ENCODE measurements around the gene TIPARP. TPM values are rescaled to one million over a fixed set of nuclear protein-coding genes. Genes with fewer than 3 reads are reported as not detected.

Gene TIPARP
- polyA plus RNA-seq, 2 donors: 22.6 to 33.8 TPM

DNA sequence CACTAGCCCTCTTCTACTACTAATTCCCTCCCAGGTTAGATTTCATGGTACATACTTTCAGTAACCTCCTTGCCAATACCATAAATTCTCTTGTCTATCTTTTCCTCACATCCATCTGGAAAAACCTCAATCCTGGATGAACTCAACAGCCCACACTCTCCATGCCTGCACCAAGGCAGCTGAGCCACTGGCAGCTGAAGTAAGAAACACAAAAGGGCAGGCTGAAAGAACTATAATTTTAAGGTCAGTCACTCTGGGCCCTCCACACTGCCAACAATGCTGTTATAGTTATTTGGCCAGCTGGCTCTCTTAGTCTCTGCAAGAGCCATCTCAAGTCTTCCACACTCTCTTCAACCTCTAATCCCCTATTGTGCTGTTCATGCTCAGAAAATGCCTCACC, 15.1 kb upstream of the TIPARP start:
- no peaks in the 10 kb centered on the region for H3K27me3 ChIP-seq (ENCODE audit: control insufficient read depth in 1 of 2, insufficient read depth in 2 of 2, low read length in 2 of 2)
- no peaks in the 10 kb centered on the region for H3K4me1 ChIP-seq (ENCODE audit: control insufficient read depth in 2 of 2, insufficient read depth in 2 of 2, low read length in 1 of 2)
- no peak overlapping the region for H3K27ac ChIP-seq (ENCODE audit: low read depth in 2 of 2, low read length in 1 of 2)
- H3K9me3 ChIP-seq (ENCODE audit: control insufficient read depth in 2 of 2, insufficient read depth in 1 of 2, low read depth in 1 of 2, low read length in 1 of 2): peaks cover 0 to 2% of the 10 kb centered on the region in 2 donors
- no peak overlapping the region for H3K4me3 ChIP-seq (ENCODE audit: low read depth in 1 of 2, low read length in 2 of 2)
- no peaks in the 10 kb centered on the region for H3K36me3 ChIP-seq (ENCODE audit: control insufficient read depth in 2 of 2, insufficient read depth in 2 of 2, low read length in 1 of 2)

DNA sequence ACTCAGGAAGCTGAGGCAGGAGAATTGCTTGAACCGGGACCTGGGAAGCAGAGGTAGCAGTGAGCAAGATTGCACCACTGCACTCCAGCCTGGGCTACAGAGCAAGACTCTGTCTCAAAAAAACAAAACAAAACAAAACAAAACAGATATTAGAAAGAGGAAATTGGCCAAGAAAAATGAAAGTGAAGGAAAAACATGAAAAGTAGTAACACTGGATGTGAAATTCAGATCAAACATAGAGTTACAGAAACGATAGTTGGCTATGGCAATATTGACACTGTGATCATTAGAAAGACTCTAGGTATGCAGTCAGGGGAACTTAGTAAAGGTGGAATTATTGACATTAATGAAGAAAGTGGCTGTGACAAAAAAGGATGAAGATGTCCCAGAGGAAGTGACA, 13.2 kb upstream of the TIPARP start:
- Histone ChIP-seq H3K4me3 (ENCODE audit: low read depth in 1 of 2, low read length in 2 of 2) (no peak overlapping the region), H3K27me3 (ENCODE audit: control insufficient read depth in 1 of 2, insufficient read depth in 2 of 2, low read length in 2 of 2) (no peaks in the 10 kb centered on the region), H3K36me3 (ENCODE audit: control insufficient read depth in 2 of 2, insufficient read depth in 2 of 2, low read length in 1 of 2) (no peaks in the 10 kb centered on the region), H3K9me3 (ENCODE audit: control insufficient read depth in 2 of 2, insufficient read depth in 1 of 2, low read depth in 1 of 2, low read length in 1 of 2) (peaks cover 0 to 2% of the 10 kb centered on the region in 2 donors), H3K27ac (ENCODE audit: low read depth in 2 of 2, low read length in 1 of 2) (no peak overlapping the region), H3K4me1 (ENCODE audit: control insufficient read depth in 2 of 2, insufficient read depth in 2 of 2, low read length in 1 of 2) (no peaks in the 10 kb centered on the region)
- 70 to 75% methylated on average over 2 of the region's 2 CpGs for WGBS, 2 donors

DNA sequence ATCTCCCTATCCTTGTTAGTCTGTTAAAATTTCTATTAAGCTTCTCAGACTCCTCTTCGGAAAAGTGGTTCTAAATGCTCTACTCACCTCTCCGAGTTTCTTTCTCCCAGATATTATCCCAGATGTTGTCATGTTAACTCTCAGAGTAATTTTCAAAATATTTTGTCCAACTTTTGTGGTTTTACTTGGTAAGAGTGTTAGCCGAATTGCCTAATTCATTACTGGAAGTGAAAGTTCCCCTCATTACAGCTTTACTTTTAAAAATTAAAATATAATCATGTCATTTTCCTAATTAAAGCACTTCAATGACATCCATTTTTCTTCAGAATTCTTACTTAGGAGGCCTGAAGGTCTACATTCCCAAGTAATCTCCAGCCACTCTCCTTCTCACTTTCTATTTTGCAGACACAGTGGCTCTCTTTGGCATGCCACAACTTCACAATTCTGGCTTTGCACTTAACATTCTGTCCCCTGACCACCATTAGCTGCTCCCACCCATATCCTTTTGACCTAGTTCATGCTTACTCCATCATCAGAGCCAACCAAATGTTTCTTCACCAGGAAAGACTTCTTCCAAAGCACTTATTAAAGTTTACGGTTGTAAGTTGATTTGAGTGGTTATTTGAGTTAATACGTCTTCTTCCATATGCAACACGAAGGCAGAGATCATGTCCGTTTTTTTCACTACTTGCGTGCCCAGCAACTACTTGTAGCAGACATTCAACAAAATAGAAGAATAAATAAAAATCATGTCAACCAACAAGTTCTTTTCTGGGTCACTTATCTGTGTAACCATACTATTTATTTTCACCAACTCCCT, 10.2 kb upstream of the TIPARP start:
- no peaks in the 10 kb centered on the region for H3K36me3 ChIP-seq (ENCODE audit: control insufficient read depth in 2 of 2, insufficient read depth in 2 of 2, low read length in 1 of 2)
- 77 to 82% methylated on average over 8 of the region's 8 CpGs for WGBS, 2 donors
- H3K4me1 ChIP-seq (ENCODE audit: control insufficient read depth in 2 of 2, insufficient read depth in 2 of 2, low read length in 1 of 2): no peaks in the 10 kb centered on the region
- H3K4me3 ChIP-seq (ENCODE audit: low read depth in 1 of 2, low read length in 2 of 2): no peak overlapping the region
- no peaks in the 10 kb centered on the region for H3K27me3 ChIP-seq (ENCODE audit: control insufficient read depth in 1 of 2, insufficient read depth in 2 of 2, low read length in 2 of 2)
- no peak overlapping the region for H3K27ac ChIP-seq (ENCODE audit: low read depth in 2 of 2, low read length in 1 of 2)
- no peaks in the 10 kb centered on the region for H3K9me3 ChIP-seq (ENCODE audit: control insufficient read depth in 2 of 2, insufficient read depth in 1 of 2, low read depth in 1 of 2, low read length in 1 of 2)

DNA sequence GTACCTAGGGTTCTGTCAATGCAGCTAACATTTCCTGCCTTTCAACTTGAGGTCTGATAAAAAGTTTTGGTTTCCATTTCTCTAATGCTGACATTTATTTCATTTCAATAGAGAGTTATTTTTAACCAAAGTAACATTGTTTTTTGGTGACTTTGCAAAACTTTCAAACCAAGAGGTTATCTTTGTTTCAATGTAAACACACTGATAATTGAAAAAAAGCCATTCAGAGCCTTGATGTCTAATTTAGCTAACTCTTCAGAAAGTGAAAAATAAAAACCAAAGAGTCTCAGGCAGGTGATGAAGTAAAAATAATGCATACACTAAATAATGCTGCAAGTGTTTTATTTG, 9.6 kb upstream of the TIPARP start:
- Histone ChIP-seq H3K4me3 (ENCODE audit: low read depth in 1 of 2, low read length in 2 of 2) (no peak overlapping the region), H3K9me3 (ENCODE audit: control insufficient read depth in 2 of 2, insufficient read depth in 1 of 2, low read depth in 1 of 2, low read length in 1 of 2) (no peaks in the 10 kb centered on the region), H3K27ac (ENCODE audit: low read depth in 2 of 2, low read length in 1 of 2) (no peak overlapping the region), H3K27me3 (ENCODE audit: control insufficient read depth in 1 of 2, insufficient read depth in 2 of 2, low read length in 2 of 2) (no peaks in the 10 kb centered on the region), H3K36me3 (ENCODE audit: control insufficient read depth in 2 of 2, insufficient read depth in 2 of 2, low read length in 1 of 2) (no peaks in the 10 kb centered on the region), H3K4me1 (ENCODE audit: control insufficient read depth in 2 of 2, insufficient read depth in 2 of 2, low read length in 1 of 2) (no peaks in the 10 kb centered on the region)

DNA sequence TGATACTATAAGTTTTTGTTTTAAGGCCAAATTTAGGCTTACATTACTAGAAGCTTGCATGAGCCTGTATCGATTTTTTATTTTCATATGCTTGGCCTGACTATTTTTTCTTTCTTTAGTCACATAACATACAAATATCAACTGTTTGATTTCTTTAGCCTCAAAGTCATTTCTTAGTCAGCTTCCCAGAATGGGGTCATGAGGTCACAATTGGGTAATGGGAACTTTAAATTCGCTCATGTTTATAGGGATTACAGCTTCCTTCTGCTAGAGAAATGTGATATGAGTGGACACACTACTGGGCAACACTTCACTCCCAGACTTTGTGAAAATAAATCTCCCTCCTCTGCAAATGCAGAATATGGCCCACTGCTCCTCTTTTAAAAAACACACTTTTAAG, 9.1 kb upstream of the TIPARP start:
- Histone ChIP-seq H3K4me1 (ENCODE audit: control insufficient read depth in 2 of 2, insufficient read depth in 2 of 2, low read length in 1 of 2) (no peaks in the 10 kb centered on the region), H3K4me3 (ENCODE audit: low read depth in 1 of 2, low read length in 2 of 2) (no peak overlapping the region), H3K9me3 (ENCODE audit: control insufficient read depth in 2 of 2, insufficient read depth in 1 of 2, low read depth in 1 of 2, low read length in 1 of 2) (no peaks in the 10 kb centered on the region), H3K27ac (ENCODE audit: low read depth in 2 of 2, low read length in 1 of 2) (no peak overlapping the region), H3K27me3 (ENCODE audit: control insufficient read depth in 1 of 2, insufficient read depth in 2 of 2, low read length in 2 of 2) (no peaks in the 10 kb centered on the region), H3K36me3 (ENCODE audit: control insufficient read depth in 2 of 2, insufficient read depth in 2 of 2, low read length in 1 of 2) (no peaks in the 10 kb centered on the region)
- WGBS, 2 donors: 52 to 57% methylated on average over 2 of the region's 2 CpGs

DNA sequence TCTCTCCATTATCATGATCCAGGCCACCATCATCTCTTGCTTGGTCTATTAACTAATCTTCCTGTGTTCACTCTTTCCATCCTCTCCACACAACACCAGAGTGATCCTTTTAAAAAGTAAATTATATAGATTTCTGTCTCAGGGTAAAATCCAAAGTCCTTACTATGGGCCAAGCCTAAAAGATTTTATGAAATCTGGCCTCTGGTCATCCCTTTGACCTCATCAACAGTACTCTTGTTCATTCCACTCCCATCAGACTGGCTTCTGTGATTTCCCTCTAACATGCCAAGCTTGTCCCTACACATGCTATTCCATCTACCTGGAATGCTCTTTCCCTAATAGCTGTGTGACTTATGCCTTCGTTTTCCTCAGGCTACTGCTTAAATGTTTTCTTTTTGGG, 8.3 kb upstream of the TIPARP start:
- H3K27me3 ChIP-seq (ENCODE audit: control insufficient read depth in 1 of 2, insufficient read depth in 2 of 2, low read length in 2 of 2): no peaks in the 10 kb centered on the region
- no peaks in the 10 kb centered on the region for H3K4me1 ChIP-seq (ENCODE audit: control insufficient read depth in 2 of 2, insufficient read depth in 2 of 2, low read length in 1 of 2)
- 82 to 87% methylated on average over 1 of the region's 1 CpG for WGBS, 2 donors
- H3K9me3 ChIP-seq (ENCODE audit: control insufficient read depth in 2 of 2, insufficient read depth in 1 of 2, low read depth in 1 of 2, low read length in 1 of 2): no peaks in the 10 kb centered on the region
- no peaks in the 10 kb centered on the region for H3K36me3 ChIP-seq (ENCODE audit: control insufficient read depth in 2 of 2, insufficient read depth in 2 of 2, low read length in 1 of 2)
- no peak overlapping the region for H3K4me3 ChIP-seq (ENCODE audit: low read depth in 1 of 2, low read length in 2 of 2)
- no peak overlapping the region for H3K27ac ChIP-seq (ENCODE audit: low read depth in 2 of 2, low read length in 1 of 2)

DNA sequence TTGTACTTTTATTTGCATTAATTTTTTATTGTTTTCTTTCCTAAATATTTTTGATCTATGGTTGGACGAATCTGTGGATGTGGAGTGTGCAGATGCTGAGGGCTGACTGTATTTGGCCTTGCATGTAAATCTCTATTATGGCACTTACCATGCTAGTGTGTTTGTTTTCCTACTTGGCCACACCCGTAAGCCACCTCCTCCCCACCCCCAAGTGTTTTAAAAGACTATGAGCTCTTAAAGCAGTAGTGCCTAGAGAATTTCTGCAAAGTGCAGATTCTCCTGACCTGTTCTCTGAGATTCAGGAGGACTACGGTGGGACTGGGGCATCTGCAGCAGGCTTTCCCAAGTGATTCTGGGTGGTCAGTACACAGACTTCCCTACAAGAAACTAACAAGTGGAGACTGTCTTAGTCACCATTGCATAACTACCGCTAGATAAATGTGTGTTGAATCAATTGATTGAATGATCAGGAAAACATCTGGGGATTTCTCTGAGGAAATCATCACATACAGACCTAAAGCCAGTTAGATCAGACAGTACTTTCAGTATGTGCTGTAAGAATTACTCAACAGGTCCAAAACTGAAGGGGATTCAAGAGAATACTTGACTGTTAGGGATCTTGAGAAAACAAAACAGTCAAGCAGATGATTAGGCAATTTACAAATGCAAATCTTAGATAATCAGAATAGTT, 6.2 kb upstream of the TIPARP start:
- WGBS, 2 donors: 24 to 29% methylated on average over 4 of the region's 4 CpGs
- no peaks in the 10 kb centered on the region for H3K4me1 ChIP-seq (ENCODE audit: control insufficient read depth in 2 of 2, insufficient read depth in 2 of 2, low read length in 1 of 2)

DNA sequence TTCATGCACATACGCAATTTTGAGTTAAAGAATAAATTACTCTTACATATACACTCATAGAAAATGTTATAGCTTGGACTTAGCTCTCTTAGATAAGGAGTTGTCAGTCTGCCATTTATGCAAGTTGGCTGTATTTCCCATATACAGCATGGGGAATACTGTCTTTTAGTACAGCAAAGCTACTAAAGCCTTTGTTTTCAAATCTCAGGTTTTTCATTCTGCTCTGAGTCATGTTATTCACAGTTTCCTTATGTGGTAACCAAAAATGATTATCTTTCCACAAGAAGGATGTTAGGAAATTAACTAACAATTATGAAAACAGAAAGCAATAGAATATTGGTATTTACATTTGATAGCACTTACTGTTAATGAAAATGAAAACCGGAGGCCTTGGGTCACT, 4.3 kb upstream of the TIPARP start:
- Histone ChIP-seq H3K36me3 (ENCODE audit: control insufficient read depth in 2 of 2, insufficient read depth in 2 of 2, low read length in 1 of 2) (no peaks in the 10 kb centered on the region), H3K27ac (ENCODE audit: low read depth in 2 of 2, low read length in 1 of 2) (no peak overlapping the region), H3K4me1 (ENCODE audit: control insufficient read depth in 2 of 2, insufficient read depth in 2 of 2, low read length in 1 of 2) (no peaks in the 10 kb centered on the region), H3K4me3 (ENCODE audit: low read depth in 1 of 2, low read length in 2 of 2) (no peak overlapping the region), H3K9me3 (ENCODE audit: control insufficient read depth in 2 of 2, insufficient read depth in 1 of 2, low read depth in 1 of 2, low read length in 1 of 2) (no peaks in the 10 kb centered on the region), H3K27me3 (ENCODE audit: control insufficient read depth in 1 of 2, insufficient read depth in 2 of 2, low read length in 2 of 2) (no peaks in the 10 kb centered on the region)
- WGBS, 2 donors: 77 to 92% methylated on average over 2 of the region's 2 CpGs

More for the DNA sequence above, 6.2 kb upstream of the TIPARP start:
- Histone ChIP-seq H3K27ac (ENCODE audit: low read depth in 2 of 2, low read length in 1 of 2) (no peak overlapping the region), H3K4me3 (ENCODE audit: low read depth in 1 of 2, low read length in 2 of 2) (no peak overlapping the region), H3K9me3 (ENCODE audit: control insufficient read depth in 2 of 2, insufficient read depth in 1 of 2, low read depth in 1 of 2, low read length in 1 of 2) (no peaks in the 10 kb centered on the region), H3K36me3 (ENCODE audit: control insufficient read depth in 2 of 2, insufficient read depth in 2 of 2, low read length in 1 of 2) (no peaks in the 10 kb centered on the region), H3K27me3 (ENCODE audit: control insufficient read depth in 1 of 2, insufficient read depth in 2 of 2, low read length in 2 of 2) (no peaks in the 10 kb centered on the region)

DNA sequence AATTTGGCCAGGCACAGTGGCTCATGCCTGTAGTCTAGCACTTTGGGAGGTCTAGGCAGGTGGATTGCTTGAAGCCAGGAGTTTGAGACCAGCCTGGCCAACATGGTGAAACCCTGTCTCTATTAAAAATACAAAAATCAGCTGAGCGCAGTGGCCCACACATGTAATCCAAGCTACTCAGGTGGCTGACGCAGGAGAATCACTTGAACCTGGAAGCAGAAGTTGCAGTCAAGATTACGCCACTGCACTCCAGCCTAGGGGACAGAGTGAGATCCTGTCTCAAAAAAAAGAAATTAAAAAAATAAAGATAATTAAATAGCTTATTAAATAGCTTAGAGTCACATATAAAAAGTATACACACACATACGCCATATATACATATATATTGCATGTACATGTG, 3.7 kb upstream of the TIPARP start:
- H3K36me3 ChIP-seq (ENCODE audit: control insufficient read depth in 2 of 2, insufficient read depth in 2 of 2, low read length in 1 of 2): no peaks in the 10 kb centered on the region
- no peaks in the 10 kb centered on the region for H3K9me3 ChIP-seq (ENCODE audit: control insufficient read depth in 2 of 2, insufficient read depth in 1 of 2, low read depth in 1 of 2, low read length in 1 of 2)
- 72 to 76% methylated on average over 4 of the region's 4 CpGs for WGBS, 2 donors
- no peaks in the 10 kb centered on the region for H3K4me1 ChIP-seq (ENCODE audit: control insufficient read depth in 2 of 2, insufficient read depth in 2 of 2, low read length in 1 of 2)
- no peaks in the 10 kb centered on the region for H3K27me3 ChIP-seq (ENCODE audit: control insufficient read depth in 1 of 2, insufficient read depth in 2 of 2, low read length in 2 of 2)
- no peak overlapping the region for H3K4me3 ChIP-seq (ENCODE audit: low read depth in 1 of 2, low read length in 2 of 2)
- H3K27ac ChIP-seq (ENCODE audit: low read depth in 2 of 2, low read length in 1 of 2): no peak overlapping the region

DNA sequence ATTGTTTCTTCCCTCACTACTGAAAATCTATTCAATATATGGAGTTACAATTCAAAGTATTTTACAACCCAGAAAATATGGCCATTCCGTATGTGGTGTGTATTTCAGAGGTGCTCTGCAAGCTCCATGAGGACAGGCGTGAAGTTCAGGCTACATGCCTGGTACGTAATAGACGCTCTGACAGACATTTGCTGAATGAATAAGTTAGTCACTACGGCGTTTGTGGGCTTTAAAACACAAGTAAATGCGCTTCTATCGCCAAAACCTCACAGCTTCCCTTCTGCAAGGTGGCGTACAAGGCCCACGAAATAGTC, 701 bp upstream of the TIPARP start:
- peak overlapping the region; percentile 93 to 95 for H3K27ac ChIP-seq (ENCODE audit: low read depth in 2 of 2, low read length in 1 of 2)

More for the DNA sequence above, 701 bp upstream of the TIPARP start:
- H3K36me3 ChIP-seq (ENCODE audit: control insufficient read depth in 2 of 2, insufficient read depth in 2 of 2, low read length in 1 of 2): peaks cover 4 to 7% of the 10 kb centered on the region in 2 donors
- 5 to 7% methylated on average over 10 of the region's 10 CpGs for WGBS, 2 donors
- peak overlapping the region; percentile 68 to 96 for H3K4me3 ChIP-seq (ENCODE audit: low read depth in 1 of 2, low read length in 2 of 2)
- no peaks in the 10 kb centered on the region for H3K27me3 ChIP-seq (ENCODE audit: control insufficient read depth in 1 of 2, insufficient read depth in 2 of 2, low read length in 2 of 2)
- H3K9me3 ChIP-seq (ENCODE audit: control insufficient read depth in 2 of 2, insufficient read depth in 1 of 2, low read depth in 1 of 2, low read length in 1 of 2): no peaks in the 10 kb centered on the region
- H3K4me1 ChIP-seq (ENCODE audit: control insufficient read depth in 2 of 2, insufficient read depth in 2 of 2, low read length in 1 of 2): no peaks in the 10 kb centered on the region

Measured in esophagus (tissue), 2 donors.